T-helper 2 cell treated with Interferon-gamma antibody and Interleukin-4, amounts not matched to agents 5 μg/mL and 100 μg/mL, for 36 hours (primary cell): Measurements from ENCODE around the gene HSP90AB1.

Experiments
- DNase-seq: peaks from one replicate; pipeline ENCODE4 v3.0.0; 2021; ENCODE audit warnings: low spot score
- H3K27ac Mint-ChIP-seq: one replicate; pipeline ENCODE4 v1.8.0; 2021; ENCODE audit warnings: mild to moderate bottlenecking, mixed read lengths
- H3K27me3 Mint-ChIP-seq: one replicate; pipeline ENCODE4 v1.8.0; 2021; ENCODE audit warnings: low read depth, mixed read lengths
- H3K36me3 Mint-ChIP-seq: one replicate; pipeline ENCODE4 v1.8.0; 2021; ENCODE audit warnings: low read depth, mixed read lengths
- H3K4me1 Mint-ChIP-seq: one replicate; pipeline ENCODE4 v1.8.0; 2021; ENCODE audit warnings: low read depth, mixed read lengths
- H3K4me3 Mint-ChIP-seq: one replicate; pipeline ENCODE4 v1.8.0; 2022; ENCODE audit warnings: mild to moderate bottlenecking, moderate library complexity, mixed read lengths
- H3K9me3 Mint-ChIP-seq: one replicate; pipeline ENCODE4 v1.8.0; 2021; ENCODE audit warnings: mixed read lengths

Gene HSP90AB1

DNA sequence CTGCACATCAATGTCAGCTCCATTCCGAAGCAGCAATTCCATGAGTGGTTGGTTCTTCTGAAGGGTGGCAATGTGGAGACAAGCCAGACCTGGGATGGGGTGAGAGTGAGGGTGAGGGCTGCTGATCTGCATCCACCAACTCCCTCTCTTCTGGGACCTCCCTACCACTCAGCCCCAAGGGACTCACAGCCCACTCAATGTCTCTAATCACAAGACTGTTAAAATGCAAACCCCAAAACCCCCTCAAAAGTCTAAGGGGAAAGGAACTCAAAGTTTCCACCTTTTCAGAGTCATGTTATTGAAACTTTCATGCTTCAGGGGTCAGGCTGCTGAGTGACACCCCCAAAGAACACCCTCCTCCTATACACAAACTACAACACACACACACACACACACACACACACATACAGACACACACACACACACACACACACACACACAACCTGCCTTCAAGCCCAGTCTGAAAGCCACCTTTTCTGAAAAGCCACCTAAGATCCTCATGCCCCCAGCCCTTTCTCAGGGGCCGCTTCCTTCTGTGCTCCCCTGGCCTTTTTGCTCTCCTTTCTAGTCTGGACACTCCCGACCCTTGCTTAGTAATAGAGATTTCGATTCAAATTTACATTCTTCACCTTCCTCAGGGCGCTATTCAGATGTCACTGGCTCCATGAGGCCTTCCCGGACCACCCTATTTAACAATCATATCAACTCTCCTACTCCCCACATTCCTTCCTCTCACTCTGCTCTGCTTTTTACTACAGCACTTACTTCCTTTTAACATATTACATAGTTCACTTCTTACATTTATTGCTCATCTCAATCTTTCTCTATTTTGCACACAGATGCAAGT, 13.8 kb downstream of the HSP90AB1 start:
- no peak for DNase-seq
- Mint-ChIP-seq H3K9me3 (no peaks in the 10 kb centered on the region), H3K27me3 (no peaks in the 10 kb centered on the region), H3K4me1 (peaks cover 49% of the 10 kb centered on the region), H3K36me3 (peaks cover 44% of the 10 kb centered on the region), H3K27ac (peak overlapping the region; percentile 2), H3K4me3 (no peak overlapping the region)

DNA sequence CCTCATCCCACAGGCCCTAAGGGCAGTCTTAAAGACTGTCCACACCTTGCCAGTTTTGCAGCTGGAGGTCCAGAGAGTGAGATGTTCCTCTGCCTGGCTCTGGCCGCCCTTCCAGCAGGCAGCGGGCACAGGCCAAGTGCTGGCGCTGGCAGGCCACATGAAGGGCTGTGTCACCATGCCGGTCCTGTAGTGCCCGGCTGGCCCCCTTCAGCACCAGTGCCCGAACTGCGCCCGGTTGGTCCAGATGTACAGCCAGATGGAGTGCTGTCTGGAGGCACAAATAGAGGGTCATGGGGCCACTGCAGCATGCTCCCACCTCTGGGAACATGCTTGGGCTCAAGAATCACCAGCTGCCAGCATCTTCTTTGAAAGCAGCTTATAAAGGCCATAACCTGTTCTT, 14.7 kb downstream of the HSP90AB1 start:
- peaks cover 45% of the 10 kb centered on the region for H3K4me1 Mint-ChIP-seq
- H3K36me3 Mint-ChIP-seq: peaks cover 41% of the 10 kb centered on the region
- no peak overlapping the region for H3K27ac Mint-ChIP-seq
- no peaks in the 10 kb centered on the region for H3K9me3 Mint-ChIP-seq
- DNase-seq: no peak
- H3K27me3 Mint-ChIP-seq: no peaks in the 10 kb centered on the region
- no peak overlapping the region for H3K4me3 Mint-ChIP-seq

DNA sequence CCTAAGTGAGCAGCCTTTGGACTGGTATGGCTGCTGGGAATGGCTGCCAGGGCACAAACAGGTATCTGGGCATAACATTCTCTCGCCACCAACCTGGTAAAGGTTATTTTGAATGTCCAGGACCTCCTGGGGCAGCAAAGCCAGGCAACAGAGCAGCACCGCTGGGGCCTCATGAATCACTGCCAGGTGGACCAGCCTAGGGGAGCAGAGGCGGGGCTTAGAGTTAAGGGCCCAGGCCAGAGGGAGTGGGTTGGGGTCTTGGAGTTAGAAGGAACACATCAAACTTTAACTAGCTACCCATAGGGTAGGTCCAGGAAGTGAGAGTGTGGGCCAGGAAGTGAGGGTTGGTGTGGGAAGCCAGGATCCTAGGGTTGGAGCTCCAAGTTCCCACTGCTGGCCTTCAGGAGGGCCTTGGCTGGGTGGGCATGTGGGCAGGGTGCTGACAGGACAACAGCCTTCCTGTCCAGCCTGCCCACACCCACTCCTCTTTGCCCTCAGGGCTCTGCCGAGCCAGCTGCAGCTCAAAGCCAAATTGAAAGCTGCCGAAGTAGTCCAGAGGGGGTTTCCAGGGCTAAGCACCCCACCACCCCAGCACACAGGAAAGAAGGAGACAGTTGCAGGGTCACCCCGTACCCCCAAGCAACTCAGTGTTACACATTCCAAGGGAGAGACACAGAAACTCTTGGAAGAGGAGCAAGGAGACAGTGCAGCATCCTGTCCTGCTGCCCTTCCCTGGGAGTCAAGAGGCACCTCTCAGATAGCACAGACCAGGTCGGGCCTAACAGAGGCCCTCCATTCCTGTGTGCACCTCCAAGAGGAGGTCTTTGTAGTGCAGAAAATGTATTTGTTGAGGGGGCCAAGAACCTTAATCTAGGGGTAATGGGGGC, 15.8 kb downstream of the HSP90AB1 start:
- no peaks in the 10 kb centered on the region for H3K9me3 Mint-ChIP-seq
- no peak for DNase-seq
- H3K4me1 Mint-ChIP-seq: peaks cover 47% of the 10 kb centered on the region
- H3K27me3 Mint-ChIP-seq: no peaks in the 10 kb centered on the region
- peak overlapping the region; percentile 97 for H3K4me3 Mint-ChIP-seq
- peaks cover 39% of the 10 kb centered on the region for H3K36me3 Mint-ChIP-seq
- H3K27ac Mint-ChIP-seq: peak overlapping the region; percentile 93

DNA sequence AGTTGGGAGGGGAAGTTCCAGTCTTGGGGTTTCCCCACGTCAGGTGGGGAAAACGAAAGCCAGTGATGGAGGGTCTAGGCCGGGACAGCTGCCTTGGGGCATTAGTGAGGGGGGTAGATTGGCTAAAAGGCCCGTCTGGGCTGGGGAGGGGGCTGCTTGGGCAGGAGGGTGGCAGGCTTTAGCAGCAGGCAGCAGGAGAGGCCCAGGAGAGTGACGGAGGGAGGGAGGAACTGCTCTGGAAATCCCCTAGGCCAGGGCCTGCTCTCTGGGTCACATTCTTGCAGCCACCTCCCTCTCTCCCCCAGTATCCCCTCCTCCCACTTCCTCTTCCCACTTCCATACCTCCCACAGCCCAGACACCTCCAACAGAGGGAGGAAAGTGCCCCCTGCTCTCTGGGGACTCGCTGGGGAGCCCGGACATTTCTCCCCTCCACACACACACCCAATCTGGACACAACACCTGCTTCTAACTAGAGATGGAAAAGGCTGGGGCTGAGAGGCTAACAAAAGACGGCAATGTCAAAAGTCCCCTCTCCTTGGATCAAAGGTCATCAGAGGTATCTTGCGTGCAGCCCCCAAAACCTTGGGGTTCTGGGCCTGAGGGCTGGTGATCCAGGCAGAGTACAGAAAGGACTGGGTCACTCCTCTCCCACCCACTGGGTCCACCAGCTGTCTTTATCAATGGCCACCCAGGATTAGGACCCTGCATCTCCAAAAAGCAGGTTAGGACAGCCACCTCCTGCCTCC, 16.6 kb downstream of the HSP90AB1 start:
- peak; percentile 49 for DNase-seq
- H3K27ac Mint-ChIP-seq: peak overlapping the region; percentile 93
- H3K9me3 Mint-ChIP-seq: no peaks in the 10 kb centered on the region
- peaks cover 33% of the 10 kb centered on the region for H3K36me3 Mint-ChIP-seq
- peak overlapping the region; percentile 97 for H3K4me3 Mint-ChIP-seq
- H3K27me3 Mint-ChIP-seq: peaks cover 2% of the 10 kb centered on the region
- H3K4me1 Mint-ChIP-seq: peaks cover 40% of the 10 kb centered on the region

- Mint-ChIP-seq H3K27me3 (peaks cover 10% of the 10 kb centered on the region), H3K36me3 (peaks cover 27% of the 10 kb centered on the region), H3K27ac (peak overlapping the region; percentile 93), H3K9me3 (no peaks in the 10 kb centered on the region), H3K4me3 (peak overlapping the region; percentile 97), H3K4me1 (peaks cover 40% of the 10 kb centered on the region)
- no peak for DNase-seq
These were observed 17.5 kb downstream of the HSP90AB1 start for GRCh38 chr6:44264154-44265006.

DNA sequence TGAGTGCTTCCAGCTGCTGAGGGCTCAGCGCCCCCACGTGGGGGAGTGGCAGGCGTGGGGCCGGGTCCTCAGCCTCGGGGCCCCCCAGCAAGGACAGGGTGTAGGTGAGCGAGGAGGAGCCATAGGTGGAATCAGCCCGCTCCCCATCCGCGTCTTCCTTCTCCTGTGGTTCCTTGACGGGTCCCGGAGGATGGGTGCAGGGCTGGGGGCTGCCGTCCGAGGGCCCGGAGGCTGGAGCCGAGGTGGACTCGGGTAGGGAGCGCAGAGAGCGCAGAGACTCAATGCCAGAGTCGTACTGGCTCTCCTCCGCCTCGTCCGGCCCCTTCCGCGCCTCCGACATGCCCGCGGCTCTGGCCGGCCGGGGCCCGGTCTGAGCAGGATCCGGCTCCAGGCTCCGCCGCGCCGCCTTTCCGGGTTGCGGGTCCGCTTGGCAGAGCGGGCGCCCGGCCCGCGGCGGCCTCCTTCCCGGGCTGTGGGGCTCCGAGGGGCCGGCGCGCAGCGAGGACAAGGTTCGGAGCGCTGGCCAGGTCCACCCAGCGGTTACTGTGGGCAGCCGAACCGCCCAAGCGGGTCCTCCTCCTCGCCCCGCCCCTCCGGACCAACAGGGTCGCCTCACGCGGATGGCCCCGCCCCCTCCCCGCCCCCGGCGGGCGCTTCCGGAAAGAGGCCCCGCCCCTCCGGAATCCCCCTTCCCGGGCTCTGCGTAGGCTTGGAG, 18.3 kb downstream of the HSP90AB1 start, which contains the start of gene NFKBIE:
TSS of gene NFKBIE (minus strand) at position 545 of the 715 bp plus-strand sequence. CDS start at position 340, 205 bp downstream.
- Mint-ChIP-seq H3K36me3 (peaks cover 21% of the 10 kb centered on the region), H3K9me3 (no peaks in the 10 kb centered on the region), H3K27me3 (peaks cover 18% of the 10 kb centered on the region), H3K4me3 (peak within 1 kb of the TSS; percentile 97), H3K27ac (peak within 1 kb of the TSS; percentile 93), H3K4me1 (peaks cover 42% of the 10 kb centered on the region)
- peak; percentile 95 for DNase-seq

DNA sequence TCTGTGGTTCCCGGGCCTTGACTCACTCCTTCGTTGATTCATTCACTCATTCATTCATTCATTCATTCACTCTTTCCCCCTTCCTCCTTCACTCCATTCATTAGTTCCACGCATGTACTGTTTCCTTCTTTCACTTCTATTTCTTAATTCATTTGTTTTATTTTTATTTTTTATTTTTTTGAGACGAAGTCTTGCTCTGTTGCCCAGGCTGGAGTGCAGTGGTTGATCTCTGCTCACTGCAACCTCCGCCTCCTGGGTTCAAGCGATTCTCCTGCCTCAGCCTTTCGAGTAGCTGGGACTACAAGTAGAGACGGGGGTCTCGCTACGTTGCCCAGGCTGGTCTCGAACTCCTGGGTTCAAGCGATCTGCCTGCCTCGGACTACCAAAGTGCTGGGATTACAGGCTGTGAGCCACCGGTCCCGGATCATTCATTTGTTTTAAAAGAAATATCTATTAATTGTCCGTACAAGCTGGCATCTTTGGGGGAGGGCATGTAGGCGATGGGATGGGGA, 18.9 kb downstream of the HSP90AB1 start:
- peak overlapping the region; percentile 93 for H3K27ac Mint-ChIP-seq
- H3K27me3 Mint-ChIP-seq: peaks cover 18% of the 10 kb centered on the region
- H3K4me1 Mint-ChIP-seq: peaks cover 42% of the 10 kb centered on the region
- H3K9me3 Mint-ChIP-seq: no peaks in the 10 kb centered on the region
- peaks cover 21% of the 10 kb centered on the region for H3K36me3 Mint-ChIP-seq
- peak overlapping the region; percentile 87 for H3K4me3 Mint-ChIP-seq
- no peak for DNase-seq

DNA sequence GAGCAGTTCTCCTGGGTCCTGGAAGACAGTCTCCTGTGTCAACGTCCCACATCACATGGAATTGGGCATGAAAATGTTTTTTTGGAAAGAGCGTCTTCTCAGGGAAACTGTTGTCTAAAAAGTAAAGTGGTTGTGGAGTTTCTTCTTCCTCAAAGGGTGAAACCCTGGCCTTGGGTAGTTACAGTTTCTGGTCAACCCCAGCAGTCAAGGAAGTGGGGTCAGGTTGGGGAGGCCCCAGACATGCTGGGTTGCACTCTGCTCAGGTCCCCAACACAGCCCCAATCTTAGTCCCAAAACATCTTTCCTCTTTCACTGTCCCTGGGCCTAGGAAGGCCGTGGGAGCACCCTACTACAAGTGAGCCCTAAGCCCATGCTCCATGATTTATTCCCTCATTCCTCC, 19.4 kb downstream of the HSP90AB1 start:
- H3K4me3 Mint-ChIP-seq: peak overlapping the region; percentile 87
- H3K9me3 Mint-ChIP-seq: no peaks in the 10 kb centered on the region
- H3K4me1 Mint-ChIP-seq: peaks cover 39% of the 10 kb centered on the region
- peaks cover 23% of the 10 kb centered on the region for H3K27me3 Mint-ChIP-seq
- peaks cover 16% of the 10 kb centered on the region for H3K36me3 Mint-ChIP-seq
- no peak for DNase-seq
- H3K27ac Mint-ChIP-seq: peak overlapping the region; percentile 68

DNA sequence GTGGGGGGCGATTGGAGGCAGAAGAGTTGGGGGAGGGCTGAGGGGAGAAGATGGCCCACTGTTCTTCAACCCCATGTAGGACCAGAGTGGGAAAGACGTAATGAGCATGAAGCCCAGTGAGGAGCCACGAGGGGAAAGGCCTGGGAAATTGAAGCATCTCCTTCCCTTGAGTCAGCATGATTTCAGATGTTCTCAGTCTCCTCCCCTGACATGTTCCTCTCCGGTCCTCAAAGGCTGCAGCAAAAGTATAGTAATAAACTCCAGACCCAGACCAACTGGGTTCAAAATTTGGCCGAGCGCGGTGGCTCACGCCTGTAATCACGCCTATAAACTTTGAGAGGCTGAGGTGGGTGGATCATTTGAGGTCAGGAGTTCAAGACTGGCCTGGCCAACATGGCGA, 20.4 kb downstream of the HSP90AB1 start:
- DNase-seq: no peak
- Mint-ChIP-seq H3K4me1 (peaks cover 35% of the 10 kb centered on the region), H3K27me3 (peaks cover 32% of the 10 kb centered on the region), H3K27ac (no peak overlapping the region), H3K4me3 (no peak overlapping the region), H3K36me3 (peaks cover 16% of the 10 kb centered on the region), H3K9me3 (no peaks in the 10 kb centered on the region)

DNA sequence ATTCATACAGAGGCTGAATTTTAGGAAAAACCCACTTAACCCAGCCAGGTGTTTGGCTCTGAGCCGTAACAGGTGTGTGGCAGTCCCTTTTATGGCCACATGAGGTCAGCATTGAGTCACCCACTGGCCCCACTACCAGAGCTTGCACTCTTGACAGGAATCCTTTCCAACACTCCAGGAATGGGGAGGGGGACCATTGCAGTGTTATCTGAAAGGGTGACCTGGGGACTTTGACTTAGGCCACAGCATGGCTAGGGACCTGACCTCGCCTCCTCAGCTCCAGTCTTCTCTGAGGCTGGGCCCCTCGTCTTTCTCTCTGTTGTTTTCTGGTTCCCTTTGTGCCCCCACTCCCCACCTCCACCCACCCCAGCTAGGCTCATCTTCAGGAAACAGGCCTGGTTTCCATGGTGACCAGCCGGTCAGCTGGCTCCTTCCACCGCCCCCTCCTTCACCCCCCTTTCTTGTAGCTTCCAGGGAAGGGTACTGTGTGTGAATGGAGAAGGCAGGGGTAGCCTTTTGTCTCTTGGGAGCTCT, 21.3 kb downstream of the HSP90AB1 start:
- Mint-ChIP-seq H3K9me3 (no peaks in the 10 kb centered on the region), H3K4me3 (no peak overlapping the region), H3K27ac (no peak overlapping the region), H3K4me1 (peaks cover 27% of the 10 kb centered on the region), H3K36me3 (peaks cover 7% of the 10 kb centered on the region), H3K27me3 (peaks cover 41% of the 10 kb centered on the region)
- DNase-seq: peak; percentile 46

- Mint-ChIP-seq H3K4me3 (peak overlapping the region; percentile 44), H3K36me3 (no peaks in the 10 kb centered on the region), H3K9me3 (no peaks in the 10 kb centered on the region), H3K4me1 (peaks cover 15% of the 10 kb centered on the region), H3K27me3 (peaks cover 49% of the 10 kb centered on the region), H3K27ac (no peak overlapping the region)
- DNase-seq: no peak
These were observed 22.4 kb downstream of the HSP90AB1 start for GRCh38 chr6:44269178-44269920.
